NT2/D1 (cell line): ENCODE measurements around the gene SLC49A3.
A peak's percentile ranks its signal among the peaks of the same experiment; 100 is the strongest.
"Not testable (repeated sequence)": the region's sequence is repeated elsewhere in the genome, so short reads cannot be mapped to it uniquely, and the experiment has no call there.

Experiments
- DNase-seq: peaks from one replicate; pipeline ENCODE4 v3.0.0-alpha.2; 2011; ENCODE audit warnings: low read depth, low spot score
- H3K27me3 ChIP-seq: 2 replicates; pipeline ENCODE4 v1.6.0; 2011; ENCODE audit warnings: mild to moderate bottlenecking; ENCODE audit not compliant: insufficient read length, insufficient read depth
- H3K36me3 ChIP-seq: 2 replicates; pipeline ENCODE4 v1.6.1; 2011; ENCODE audit warnings: mild to moderate bottlenecking, low read length, mixed read lengths; ENCODE audit not compliant: insufficient read depth, insufficient read length
- H3K4me1 ChIP-seq: 2 replicates; pipeline ENCODE4 v1.5.1; 2011; ENCODE audit not compliant: insufficient read depth, insufficient read length
- H3K4me3 ChIP-seq: 2 replicates; pipeline ENCODE4 v1.5.1; 2011; ENCODE audit warnings: low read depth; ENCODE audit not compliant: insufficient read length
- H3K9ac ChIP-seq: 2 replicates; pipeline ENCODE4 v1.6.0; 2011; ENCODE audit warnings: low read depth; ENCODE audit not compliant: insufficient read length
- H3K9me3 ChIP-seq: 2 replicates; pipeline ENCODE4 v1.5.1; 2011; ENCODE audit warnings: mild to moderate bottlenecking, low read length; ENCODE audit not compliant: insufficient read depth
- SUZ12 ChIP-seq: IDR thresholded peaks from 2 replicates; pipeline ENCODE4 v1.6.1; 2011; ENCODE audit not compliant: insufficient read length, insufficient read depth; ENCODE audit errors: extremely low read depth
- YY1 ChIP-seq: IDR thresholded peaks from 2 replicates; pipeline ENCODE4 v1.6.1; 2011; ENCODE audit not compliant: insufficient read length, insufficient read depth
- ZNF274 ChIP-seq: IDR thresholded peaks from 2 replicates; pipeline ENCODE4 v1.6.1; 2011; ENCODE audit warnings: mild to moderate bottlenecking, low read depth, low read length

The SLC49A3 gene

GRCh38 chr4:732486-732885, 43.5 kb upstream of the SLC49A3 start:
- no peak for DNase-seq
- Histone ChIP-seq H3K9me3 (no peaks in the 10 kb centered on the region), H3K4me1 (no peaks in the 10 kb centered on the region), H3K27me3 (no peaks in the 10 kb centered on the region), H3K4me3 (no peak overlapping the region), H3K36me3 (peaks cover 64% of the 10 kb centered on the region), H3K9ac (peak overlapping the region; percentile 1)
- TF ChIP-seq YY1 (no peak), ZNF274 (no peak), SUZ12 (no peak)

GRCh38 chr4:731954-732353, 43.0 kb upstream of the SLC49A3 start:
- H3K27me3 ChIP-seq, H3K4me1 ChIP-seq: not testable (repeated sequence)

DNA sequence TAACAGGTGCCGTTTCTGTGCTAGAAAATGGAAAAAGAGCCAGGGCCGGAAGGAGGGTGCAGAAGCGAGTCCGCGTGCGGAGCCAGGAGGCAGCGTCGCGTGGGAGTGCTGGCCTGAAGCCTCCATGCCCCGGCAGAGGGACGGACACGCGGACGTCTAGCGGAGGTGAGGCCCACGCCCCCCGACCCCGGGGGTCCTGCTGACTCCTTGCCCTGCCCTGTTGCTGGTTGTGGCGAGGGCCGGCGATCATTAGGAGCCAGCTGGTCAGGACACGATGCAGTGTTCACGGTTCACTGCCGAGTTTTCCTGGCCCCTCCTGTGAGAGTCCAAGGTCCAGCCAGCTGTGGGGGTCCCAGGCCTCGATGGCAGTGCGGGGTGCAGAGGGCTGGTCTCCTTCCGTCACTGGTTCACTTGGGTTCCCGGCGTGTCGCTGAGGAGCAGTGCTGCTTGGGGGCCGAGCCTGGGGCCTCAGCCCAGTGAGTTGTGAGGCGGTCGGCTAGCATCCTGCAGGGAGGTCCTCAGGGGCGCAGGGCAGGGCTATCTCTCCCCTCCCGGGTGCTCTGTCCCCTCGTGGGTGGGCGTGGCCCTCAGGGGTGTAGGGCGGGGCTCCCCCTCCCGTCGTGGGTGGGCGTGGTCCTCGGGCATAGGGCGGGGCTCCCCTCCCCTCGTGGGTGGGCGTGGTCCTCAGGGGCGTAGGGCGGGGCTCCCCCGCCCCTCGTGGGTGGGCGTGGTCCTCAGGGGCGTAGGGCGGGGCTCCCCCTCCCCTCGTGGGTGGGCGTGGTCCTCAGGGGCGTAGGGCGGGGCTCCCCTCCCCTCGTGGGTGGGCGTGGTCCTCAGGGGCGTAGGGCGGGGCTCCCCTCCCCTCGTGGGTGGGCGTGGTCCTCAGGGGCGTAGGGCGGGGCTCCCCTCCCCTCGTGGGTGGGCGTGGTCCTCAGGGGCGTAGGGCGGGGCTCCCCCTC, 42.3 kb upstream of the SLC49A3 start:
- not testable (repeated sequence) for DNase-seq, H3K27me3 ChIP-seq
- peaks cover 57% of the 10 kb centered on the region for H3K36me3 ChIP-seq

More at GRCh38 chr4:731954-732353, 43.0 kb upstream of the SLC49A3 start:
- not testable (repeated sequence) for H3K4me3 ChIP-seq, DNase-seq, H3K9me3 ChIP-seq, H3K9ac ChIP-seq
- peaks cover 59% of the 10 kb centered on the region for H3K36me3 ChIP-seq

DNA sequence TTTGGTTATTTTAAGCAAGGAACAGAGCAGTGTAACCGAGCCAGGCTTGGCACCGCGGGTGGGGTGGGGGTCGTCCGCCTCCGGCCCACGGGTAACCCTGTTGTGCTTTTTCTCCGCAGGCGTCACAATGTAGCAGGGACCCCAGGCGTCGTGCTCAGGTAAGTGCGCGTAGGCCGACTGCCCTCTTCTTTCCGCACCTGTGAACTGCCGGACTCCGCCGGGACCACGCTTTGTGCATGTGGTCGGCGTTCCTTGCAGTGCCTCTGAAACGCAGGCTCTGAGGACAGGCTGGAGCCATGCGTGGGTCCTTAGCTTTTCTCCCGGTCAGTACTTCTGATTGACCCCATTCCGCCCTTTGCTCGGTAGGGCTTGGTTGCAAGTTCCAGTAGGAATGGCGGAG, 41.6 kb upstream of the SLC49A3 start:
- TF ChIP-seq YY1 = no peak
- Histone ChIP-seq H3K9me3 (no peaks in the 10 kb centered on the region), H3K36me3 (peaks cover 57% of the 10 kb centered on the region), H3K4me3 (no peak overlapping the region), H3K27me3 (no peaks in the 10 kb centered on the region), H3K9ac (no peak overlapping the region), H3K4me1 (peaks cover 5% of the 10 kb centered on the region)
- no peak for DNase-seq

More for the DNA sequence above, 42.3 kb upstream of the SLC49A3 start:
- H3K4me3 ChIP-seq, H3K9ac ChIP-seq, H3K9me3 ChIP-seq, H3K4me1 ChIP-seq: not testable (repeated sequence)

DNA sequence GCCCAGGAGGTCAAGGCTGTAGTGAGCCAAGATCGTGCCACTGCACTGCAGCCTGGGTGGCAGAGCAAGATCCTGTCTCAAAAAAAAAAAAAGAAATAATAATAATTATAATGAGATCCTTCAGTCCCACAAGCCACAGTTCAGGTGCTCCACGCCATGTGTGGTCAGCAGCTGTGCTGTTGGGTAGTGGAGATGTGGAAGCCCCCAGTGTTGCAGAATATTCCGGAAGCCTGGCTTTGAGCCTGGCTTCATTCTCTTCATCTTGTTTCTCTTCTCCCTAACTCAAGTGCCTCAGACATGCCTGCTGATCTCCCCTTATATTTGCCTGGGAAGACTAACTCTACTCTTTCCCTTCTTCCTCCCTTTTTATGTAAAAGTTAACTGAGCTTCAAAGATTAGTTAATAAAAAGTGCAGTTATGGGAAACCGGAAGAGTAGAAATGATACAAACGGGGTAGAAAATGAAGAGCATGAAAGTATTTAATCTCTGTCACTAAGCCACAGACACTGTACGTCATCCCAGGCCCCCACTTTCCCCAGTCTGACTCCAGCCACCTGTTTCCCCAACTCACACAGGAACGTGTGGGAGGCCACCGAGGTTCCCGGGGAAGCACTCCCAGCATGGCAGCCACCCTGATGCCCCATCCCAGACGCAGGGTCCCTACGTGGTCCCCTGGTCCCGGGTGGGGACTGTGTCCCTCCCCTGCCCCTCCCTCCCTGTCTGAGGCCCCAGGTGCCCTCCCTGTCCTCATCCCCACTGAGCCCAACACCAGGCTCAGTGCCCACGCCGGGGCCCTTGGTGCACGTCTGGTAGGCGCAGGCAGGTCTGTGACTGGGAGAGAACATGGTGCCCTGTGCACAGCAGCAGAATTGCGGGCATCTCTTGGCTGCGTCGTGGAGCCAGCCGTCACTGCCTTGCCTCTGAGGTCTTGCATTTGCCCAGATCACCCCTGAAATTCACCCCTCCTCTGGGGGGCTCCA, 40.7 kb upstream of the SLC49A3 start:
- H3K9me3 ChIP-seq = no peaks in the 10 kb centered on the region
- peaks cover 5% of the 10 kb centered on the region for H3K4me1 ChIP-seq
- no peak for DNase-seq
- H3K27me3 ChIP-seq = no peaks in the 10 kb centered on the region
- no peak overlapping the region for H3K9ac ChIP-seq
- H3K4me3 ChIP-seq = no peak overlapping the region
- TF ChIP-seq ZNF274 (no peak), YY1 (no peak), SUZ12 (no peak)
- H3K36me3 ChIP-seq = peaks cover 49% of the 10 kb centered on the region

GRCh38 chr4:727576-727975, 38.6 kb upstream of the SLC49A3 start:
- H3K36me3 ChIP-seq = peaks cover 44% of the 10 kb centered on the region

DNA sequence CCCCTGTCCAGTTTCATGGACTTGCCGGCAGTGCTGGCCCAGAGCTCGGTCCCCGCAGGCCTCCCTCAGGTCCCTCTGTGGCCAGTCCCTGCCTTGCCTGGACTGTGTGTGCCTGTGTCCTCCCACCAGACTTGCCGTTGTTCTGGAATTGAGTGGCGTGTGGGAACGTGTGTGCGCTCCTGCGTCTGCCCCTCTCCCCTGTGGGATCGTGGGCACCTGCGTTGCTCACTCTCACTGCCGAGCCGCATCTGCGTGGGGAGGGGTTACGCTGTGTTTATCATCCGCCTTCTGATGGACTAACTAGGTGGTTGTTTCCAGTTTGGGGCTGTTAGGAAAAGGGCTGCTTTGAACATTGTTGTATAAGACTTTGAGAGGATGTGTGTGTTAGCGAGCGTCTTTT, 37.9 kb upstream of the SLC49A3 start:
- H3K9me3 ChIP-seq = no peaks in the 10 kb centered on the region
- peaks cover 46% of the 10 kb centered on the region for H3K36me3 ChIP-seq
- H3K4me1 ChIP-seq = peaks cover 5% of the 10 kb centered on the region
- H3K27me3 ChIP-seq = no peaks in the 10 kb centered on the region
- no peak for DNase-seq
- TF ChIP-seq SUZ12 = no peak
- no peak for TF ChIP-seq YY1
- H3K4me3 ChIP-seq = no peak overlapping the region
- H3K9ac ChIP-seq = no peak overlapping the region

More at GRCh38 chr4:727576-727975, 38.6 kb upstream of the SLC49A3 start:
- TF ChIP-seq SUZ12 = no peak
- TF ChIP-seq ZNF274 = no peak
- Histone ChIP-seq H3K27me3 (no peaks in the 10 kb centered on the region), H3K4me3 (no peak overlapping the region), H3K9me3 (no peaks in the 10 kb centered on the region), H3K4me1 (peaks cover 5% of the 10 kb centered on the region), H3K9ac (no peak overlapping the region)
- no peak for DNase-seq
